IMR-90 (cell line): ENCODE measurements around the gene FOXO4. TPM values are rescaled to one million over a fixed set of nuclear protein-coding genes. Genes with fewer than 3 reads are reported as not detected.

Source experiments
- ATAC-seq: fragments of 200-7000 bp; cut with Tn5 transposase; 2 replicates; pipeline ENCODE4 v1.9.1; 2020; ENCODE audit warnings: low read depth, mild to moderate bottlenecking, moderate library complexity
- BruUV-seq: library from RNA; stranded (reverse); fragments of 400-500 nt; replicated peaks from 2 replicates; lab custom pipeline; 2021; lab: Mats Ljungman, UMichigan
- CTCF ChIA-PET: fragments of 300-600 bp; formaldehyde crosslinking; extraction: SDS; loops from one replicate; lab custom pipeline; 2021; ENCODE audit warnings: antibody characterized with exemption; lab: Yijun Ruan, JAX
- POLR2A ChIA-PET: fragments of 300-600 bp; sonication (Branson Sonifier 250); formaldehyde crosslinking; loops from one replicate; lab custom pipeline; 2022; ENCODE audit warnings: antibody characterized with exemption; ENCODE audit not compliant: unreplicated experiment; lab: Charles Lee
- DNase-seq: peaks from one replicate; pipeline ENCODE4 v3.0.0; 2013
- H2AFZ ChIP-seq: replicated peaks from 2 replicates; pipeline ENCODE3; 2013; ENCODE audit warnings: low read length, mild to moderate bottlenecking; ENCODE audit not compliant: poor library complexity
- H2AK5ac ChIP-seq: 2 replicates; pipeline ENCODE4 v1.6.1; 2013; ENCODE audit warnings: low read depth, low read length, inconsistent platforms
- H2AK9ac ChIP-seq: replicated peaks from 2 replicates; pipeline ENCODE3; 2013; ENCODE audit warnings: mild to moderate bottlenecking, low read depth, low read length, moderate library complexity; ENCODE audit not compliant: poor library complexity
- H2BK120ac ChIP-seq: 2 replicates; pipeline ENCODE4 v1.6.1; 2013; ENCODE audit warnings: low read depth, low read length, inconsistent platforms
- H2BK15ac ChIP-seq: 3 replicates; pipeline ENCODE4 v1.6.1; 2013; ENCODE audit warnings: low read depth, low read length, inconsistent platforms
- H2BK20ac ChIP-seq: 2 replicates; pipeline ENCODE4 v1.6.1; 2013; ENCODE audit warnings: low read depth, mild to moderate bottlenecking, inconsistent platforms, low read length, moderate library complexity
- H2BK5ac ChIP-seq: 2 replicates; pipeline ENCODE4 v1.6.1; 2013; ENCODE audit warnings: mild to moderate bottlenecking, low read depth, low read length, inconsistent platforms; ENCODE audit not compliant: poor library complexity, severe bottlenecking
- H3K14ac ChIP-seq: replicated peaks from 2 replicates; pipeline ENCODE4 v1.6.1; 2013; ENCODE audit warnings: low read depth, low read length, inconsistent platforms
- H3K18ac ChIP-seq: 2 replicates; pipeline ENCODE4 v1.6.1; 2013; ENCODE audit warnings: low read depth, low read length, control low read depth
- H3K23ac ChIP-seq: 2 replicates; pipeline ENCODE4 v1.6.1; 2013; ENCODE audit warnings: low read depth, low read length, inconsistent platforms
- H3K27ac ChIP-seq: 2 replicates; pipeline ENCODE4 v1.5.1; 2013; ENCODE audit warnings: mild to moderate bottlenecking, control low read depth, low read length; ENCODE audit not compliant: insufficient read depth
- H3K27me3 ChIP-seq: 2 replicates; pipeline ENCODE4 v1.6.1; 2013; ENCODE audit warnings: low read length; ENCODE audit not compliant: control insufficient read depth, insufficient read depth
- H3K36me3 ChIP-seq: 2 replicates; pipeline ENCODE4 v1.6.1; 2013; ENCODE audit warnings: low read length, mixed read lengths; ENCODE audit not compliant: control insufficient read depth, insufficient read depth
- H3K4ac ChIP-seq: 2 replicates; pipeline ENCODE4 v1.6.1; 2013; ENCODE audit warnings: low read depth, low read length, inconsistent platforms
- H3K4me1 ChIP-seq: 2 replicates; pipeline ENCODE4 v1.6.1; 2013; ENCODE audit warnings: low read length, mixed read lengths; ENCODE audit not compliant: control insufficient read depth, insufficient read depth
- H3K4me2 ChIP-seq: 2 replicates; pipeline ENCODE4 v1.6.1; 2013; ENCODE audit warnings: low read depth, mild to moderate bottlenecking, control low read depth, low read length, moderate library complexity
- H3K4me3 ChIP-seq: 2 replicates; pipeline ENCODE4 v1.5.1; 2013; ENCODE audit warnings: low read depth, mild to moderate bottlenecking, control low read depth, low read length, moderate library complexity; ENCODE audit not compliant: insufficient read depth
- H3K56ac ChIP-seq: 2 replicates; pipeline ENCODE4 v1.6.1; 2013; ENCODE audit warnings: low read length, inconsistent platforms; ENCODE audit not compliant: insufficient read depth; ENCODE audit errors: extremely low read depth
- H3K79me1 ChIP-seq, 2 experiments: 2 replicates each; pipeline ENCODE4 v1.6.1; 2013; ENCODE audit warnings: low read length in 2 of 2, inconsistent platforms in 1 of 2, low read depth in 1 of 2
- H3K9ac ChIP-seq: 2 replicates; pipeline ENCODE4 v1.6.1; 2013; ENCODE audit warnings: low read depth, low read length, control low read depth
- H3K9me1 ChIP-seq: 2 replicates; pipeline ENCODE4 v1.6.1; 2013; ENCODE audit warnings: low read length, inconsistent platforms; ENCODE audit not compliant: insufficient read depth
- H3K9me3 ChIP-seq: 2 replicates; pipeline ENCODE4 v1.6.1; 2013; ENCODE audit warnings: low read length; ENCODE audit not compliant: control insufficient read depth, insufficient read depth
- H4K20me1 ChIP-seq: 2 replicates; pipeline ENCODE4 v1.6.1; 2013; ENCODE audit warnings: low read length, inconsistent platforms; ENCODE audit not compliant: insufficient read depth
- H4K5ac ChIP-seq: 2 replicates; pipeline ENCODE4 v1.6.1; 2013; ENCODE audit warnings: mild to moderate bottlenecking, low read depth, low read length, control low read depth
- H4K8ac ChIP-seq, 2 experiments: 2 replicates each; pipeline ENCODE4 v1.6.1; 2013; ENCODE audit warnings: low read depth in 2 of 2, low read length in 2 of 2, control low read depth in 1 of 2, inconsistent platforms in 1 of 2
- H4K91ac ChIP-seq: 2 replicates; pipeline ENCODE4 v1.6.1; 2013; ENCODE audit warnings: low read depth, low read length, inconsistent platforms; ENCODE audit not compliant: insufficient read depth
- BHLHE40 ChIP-seq: fragments of 150-350 bp; IDR thresholded peaks from 2 replicates; pipeline ENCODE4 v1.6.1; 2016; ENCODE audit warnings: mild to moderate bottlenecking, low read depth, low read length
- CEBPB ChIP-seq: IDR thresholded peaks from 2 replicates; pipeline ENCODE4 v1.6.1; 2012; ENCODE audit warnings: low read depth, low read length, improper control_type of control experiment
- CHD1 ChIP-seq: IDR thresholded peaks from 2 replicates; pipeline ENCODE4 v1.6.1; 2012; ENCODE audit warnings: low read depth, low read length, improper control_type of control experiment
- FOS ChIP-seq: fragments of 150-350 bp; IDR thresholded peaks from 2 replicates; pipeline ENCODE4 v1.6.1; 2016; ENCODE audit warnings: low read depth, low read length
- MAFK ChIP-seq: IDR thresholded peaks from 2 replicates; pipeline ENCODE4 v1.6.1; 2012; ENCODE audit warnings: low read depth, low read length, improper control_type of control experiment
- MAZ ChIP-seq: IDR thresholded peaks from 2 replicates; pipeline ENCODE4 v1.6.1; 2012; ENCODE audit warnings: low read depth, mild to moderate bottlenecking, low read length, improper control_type of control experiment, moderate library complexity, borderline replicate concordance
- MXI1 ChIP-seq: IDR thresholded peaks from 2 replicates; pipeline ENCODE4 v1.6.1; 2012; ENCODE audit warnings: low read depth, mild to moderate bottlenecking, low read length, moderate library complexity, borderline replicate concordance
- NFE2L2 ChIP-seq: fragments of 150-350 bp; IDR thresholded peaks from 2 replicates; pipeline ENCODE4 v1.6.1; 2016; ENCODE audit warnings: low read depth, mild to moderate bottlenecking, low read length
- POLR2A ChIP-seq: IDR thresholded peaks from 2 replicates; pipeline ENCODE4 v1.6.1; 2012; ENCODE audit warnings: mild to moderate bottlenecking, low read depth, low read length
- RAD21 ChIP-seq: IDR thresholded peaks from 2 replicates; pipeline ENCODE4 v1.6.1; 2012; ENCODE audit warnings: low read length, improper control_type of control experiment
- RCOR1 ChIP-seq: IDR thresholded peaks from 2 replicates; pipeline ENCODE4 v1.6.1; 2012; ENCODE audit warnings: mild to moderate bottlenecking, low read length, improper control_type of control experiment; ENCODE audit not compliant: insufficient replicate concordance
- RFX5 ChIP-seq: IDR thresholded peaks from 2 replicates; pipeline ENCODE4 v1.8.0; 2012; ENCODE audit warnings: low read depth, mild to moderate bottlenecking, low read length, moderate library complexity
- SMC3 ChIP-seq: fragments of 150-350 bp; IDR thresholded peaks from 2 replicates; pipeline ENCODE4 v1.6.1; 2016; ENCODE audit warnings: low read depth, mild to moderate bottlenecking, antibody characterized with exemption, low read length, moderate library complexity
- WGBS, 2 experiments: methylation state at CpG; one replicate each; pipeline versions ENCODE4 v1.1.5 to v1.1.7; 2013; ENCODE audit warnings: missing lambda C conversion rate in 2 of 2; ENCODE audit not compliant: insufficient read length in 1 of 2; ENCODE audit errors: extremely low coverage in 2 of 2; 5-methylcytosine and 5-hydroxymethylcytosine counted together
- dilution Hi-C: fragments of 300-500 bp; cut with HindIII; formaldehyde crosslinking; loops from one replicate; pipeline ENCODE4 v1.14.3; 2018; ENCODE audit warnings: low sequenced_read_pairs; ENCODE audit not compliant: unreplicated experiment
- in situ Hi-C: fragments of 300-500 bp; cut with MboI; formaldehyde crosslinking; loops from 3 replicates; pipeline ENCODE4 v1.14.3; 2019; ENCODE audit warnings: low sequenced_read_pairs, inconsistent platforms, mixed read lengths
- intact Hi-C: fragments of 100-400 bp; cut with micrococcal nuclease; formaldehyde crosslinking; loops from 2 replicates; pipeline ENCODE4 v1.10.0; 2022
- polyA plus RNA-seq, 3 experiments: library from polyadenylated mRNA; depleted of rRNA; stranded (reverse); fragments of >200 nt; gene quantifications; 2 replicates each; pipeline ENCODE4 v1.2.3, GENCODE V29; 2012; ENCODE audit warnings: low replicate concordance in 1 of 3
- total RNA-seq: library from RNA; depleted of rRNA; stranded (reverse); fragments of >200 nt; gene quantifications from 2 replicates; pipeline ENCODE4 v1.2.3, GENCODE V29; 2012
- TF ChIP-seq, protein P1 (sequence below): conservative IDR thresholded peaks from 2 replicates; pipeline ENCODE4 v1.5.1; 2012; ENCODE audit warnings: mild to moderate bottlenecking, low read depth, low read length, improper control_type of control experiment
- TF ChIP-seq, protein P2 (sequence below): fragments of 150-350 bp; IDR thresholded peaks from 2 replicates; pipeline ENCODE4 v1.6.1; 2016; ENCODE audit warnings: low read depth, mild to moderate bottlenecking, low read length, moderate library complexity, borderline replicate concordance
- TF ChIP-seq, protein P3 (sequence below): fragments of 150-350 bp; IDR thresholded peaks from 2 replicates; pipeline ENCODE4 v1.6.1; 2017; ENCODE audit warnings: mild to moderate bottlenecking, antibody characterized with exemption, low read length, low read depth

The FOXO4 gene
- total and polyA plus RNA-seq, 2 of the 4 experiments (the other 2 are of a cell fraction), result 2.0 to 2.6 TPM

- dilution Hi-C loops, result no loop called here
- no peak overlapping the region for H2BK20ac ChIP-seq
- H2BK120ac ChIP-seq, result no peak overlapping the region
- no TSS peak for BruUV-seq
- ATAC-seq, result no peak
- H3K4me1 ChIP-seq, result no peaks in the 10 kb centered on the region
- H3K4me2 ChIP-seq, result peak overlapping the region; percentile 66
- intact Hi-C loops, result loop anchor here (5.0 kb wide), 1 partner anchor 60 kb away; no protein-coding TSS in a partner anchor
- peaks cover 2% of the 10 kb centered on the region; the same call in 1 of the 2 replicates for H3K36me3 ChIP-seq
- peak overlapping the region; percentile 85 for H3K4me3 ChIP-seq
- ChIA-PET CTCF (interaction anchor here (0.6 kb wide), 1 partner anchor 36 kb away, joined by 3 read pairs; no protein-coding TSS in a partner anchor), POLR2A (no interaction called here)
- H3K27me3 ChIP-seq, result no peaks in the 10 kb centered on the region
- H4K5ac ChIP-seq, result no peak overlapping the region
- peak overlapping the region; percentile 66 for H2AK9ac ChIP-seq
- peak overlapping the region; percentile 86 for H3K14ac ChIP-seq
- no peak overlapping the region for H3K18ac ChIP-seq
- H3K79me1 ChIP-seq, result no peaks in the 10 kb centered on the region
- peak overlapping the region; percentile 88 for H3K23ac ChIP-seq
- H3K56ac ChIP-seq, result peak overlapping the region; percentile 63; the same call in 1 of the 2 replicates
- H3K9ac ChIP-seq, result peak overlapping the region; percentile 75
- DNase-seq, result no peak
- no peaks in the 10 kb centered on the region for H4K20me1 ChIP-seq
- WGBS, 2 experiments, result no CpG with 5 or more reads among the region's 2 CpGs
- no peaks in the 10 kb centered on the region for H3K9me3 ChIP-seq
- no peak overlapping the region for H2AFZ ChIP-seq
- peak overlapping the region; percentile 88 to 89; a peak in 2 of 4 replicates for H4K8ac ChIP-seq
- TF ChIP-seq RAD21 (no peak), POLR2A (no peak), BHLHE40 (no peak), MAZ (no peak), RCOR1 (no peak), NFE2L2 (no peak), CHD1 (no peak), MAFK (no peak), MXI1 (no peak), CEBPB (no peak), RFX5 (no peak), SMC3 (no peak), FOS (no peak)
- TF ChIP-seq, protein P1, sequence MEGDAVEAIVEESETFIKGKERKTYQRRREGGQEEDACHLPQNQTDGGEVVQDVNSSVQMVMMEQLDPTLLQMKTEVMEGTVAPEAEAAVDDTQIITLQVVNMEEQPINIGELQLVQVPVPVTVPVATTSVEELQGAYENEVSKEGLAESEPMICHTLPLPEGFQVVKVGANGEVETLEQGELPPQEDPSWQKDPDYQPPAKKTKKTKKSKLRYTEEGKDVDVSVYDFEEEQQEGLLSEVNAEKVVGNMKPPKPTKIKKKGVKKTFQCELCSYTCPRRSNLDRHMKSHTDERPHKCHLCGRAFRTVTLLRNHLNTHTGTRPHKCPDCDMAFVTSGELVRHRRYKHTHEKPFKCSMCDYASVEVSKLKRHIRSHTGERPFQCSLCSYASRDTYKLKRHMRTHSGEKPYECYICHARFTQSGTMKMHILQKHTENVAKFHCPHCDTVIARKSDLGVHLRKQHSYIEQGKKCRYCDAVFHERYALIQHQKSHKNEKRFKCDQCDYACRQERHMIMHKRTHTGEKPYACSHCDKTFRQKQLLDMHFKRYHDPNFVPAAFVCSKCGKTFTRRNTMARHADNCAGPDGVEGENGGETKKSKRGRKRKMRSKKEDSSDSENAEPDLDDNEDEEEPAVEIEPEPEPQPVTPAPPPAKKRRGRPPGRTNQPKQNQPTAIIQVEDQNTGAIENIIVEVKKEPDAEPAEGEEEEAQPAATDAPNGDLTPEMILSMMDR, result no peak
- TF ChIP-seq, protein P2, sequence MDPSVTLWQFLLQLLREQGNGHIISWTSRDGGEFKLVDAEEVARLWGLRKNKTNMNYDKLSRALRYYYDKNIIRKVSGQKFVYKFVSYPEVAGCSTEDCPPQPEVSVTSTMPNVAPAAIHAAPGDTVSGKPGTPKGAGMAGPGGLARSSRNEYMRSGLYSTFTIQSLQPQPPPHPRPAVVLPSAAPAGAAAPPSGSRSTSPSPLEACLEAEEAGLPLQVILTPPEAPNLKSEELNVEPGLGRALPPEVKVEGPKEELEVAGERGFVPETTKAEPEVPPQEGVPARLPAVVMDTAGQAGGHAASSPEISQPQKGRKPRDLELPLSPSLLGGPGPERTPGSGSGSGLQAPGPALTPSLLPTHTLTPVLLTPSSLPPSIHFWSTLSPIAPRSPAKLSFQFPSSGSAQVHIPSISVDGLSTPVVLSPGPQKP, result no peak
- TF ChIP-seq, protein P3, sequence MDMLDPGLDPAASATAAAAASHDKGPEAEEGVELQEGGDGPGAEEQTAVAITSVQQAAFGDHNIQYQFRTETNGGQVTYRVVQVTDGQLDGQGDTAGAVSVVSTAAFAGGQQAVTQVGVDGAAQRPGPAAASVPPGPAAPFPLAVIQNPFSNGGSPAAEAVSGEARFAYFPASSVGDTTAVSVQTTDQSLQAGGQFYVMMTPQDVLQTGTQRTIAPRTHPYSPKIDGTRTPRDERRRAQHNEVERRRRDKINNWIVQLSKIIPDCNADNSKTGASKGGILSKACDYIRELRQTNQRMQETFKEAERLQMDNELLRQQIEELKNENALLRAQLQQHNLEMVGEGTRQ, result no peak
- in situ Hi-C loops, result no loop called here
- H2BK5ac ChIP-seq, result peak overlapping the region; percentile 86
- no peaks in the 10 kb centered on the region for H3K9me1 ChIP-seq
- H4K91ac ChIP-seq, result peak overlapping the region; percentile 53; the same call in 1 of the 2 replicates
- peak overlapping the region; percentile 52 for H3K4ac ChIP-seq
- peak overlapping the region; percentile 10; the same call in 1 of the 2 replicates for H2AK5ac ChIP-seq
- peak overlapping the region; percentile 91 for H3K27ac ChIP-seq
- no peak overlapping the region for H2BK15ac ChIP-seq
These were observed 28.6 kb upstream of the FOXO4 start for GRCh38 chrX:71067089-71067488.
